Hepatocyte (in vitro differentiated cells): ENCODE measurements around the gene GRAMD1C. TPM values are rescaled to one million over a fixed set of nuclear protein-coding genes. Genes with fewer than 3 reads are reported as not detected.

Experiments
- DNase-seq: peaks from one replicate; pipeline ENCODE4 v3.0.0-alpha.2; 2016; ENCODE audit warnings: low spot score
- H2AFZ ChIP-seq: fragments of 200-600 bp; sonication (generic); 2 replicates; pipeline ENCODE4 v1.6.0; 2016; ENCODE audit warnings: antibody characterized with exemption, mild to moderate bottlenecking
- H3K27ac ChIP-seq: fragments of 200-600 bp; sonication (generic); 2 replicates; pipeline ENCODE4 v1.5.1; 2016; ENCODE audit warnings: mild to moderate bottlenecking
- H3K27me3 ChIP-seq: fragments of 200-600 bp; sonication (generic); 2 replicates; pipeline ENCODE4 v1.6.1; 2016
- H3K36me3 ChIP-seq: fragments of 200-600 bp; sonication (generic); replicated peaks from 2 replicates; pipeline ENCODE4 v1.5.1; 2016; ENCODE audit warnings: low read depth; ENCODE audit not compliant: insufficient read depth
- H3K4me1 ChIP-seq: fragments of 200-600 bp; sonication (generic); 2 replicates; pipeline ENCODE4 v1.5.1; 2016; ENCODE audit warnings: mild to moderate bottlenecking, moderate library complexity; ENCODE audit not compliant: insufficient read depth
- H3K4me2 ChIP-seq: fragments of 200-600 bp; sonication (generic); 2 replicates; pipeline ENCODE4 v1.6.0; 2016
- H3K4me3 ChIP-seq: fragments of 200-600 bp; sonication (generic); 2 replicates; pipeline ENCODE4 v1.5.1; 2016; ENCODE audit warnings: mild to moderate bottlenecking
- H3K79me2 ChIP-seq: fragments of 200-600 bp; sonication (generic); 2 replicates; pipeline ENCODE4 v1.6.0; 2017; ENCODE audit warnings: mild to moderate bottlenecking
- H3K9me2 ChIP-seq: fragments of 200-600 bp; sonication (generic); replicated peaks from 2 replicates; pipeline ENCODE4 v1.6.0; 2017; ENCODE audit warnings: mild to moderate bottlenecking; ENCODE audit not compliant: insufficient read depth
- H3K9me3 ChIP-seq: fragments of 200-600 bp; sonication (generic); 2 replicates; pipeline ENCODE4 v1.5.1; 2016; ENCODE audit warnings: low read depth, mild to moderate bottlenecking
- H4K20me1 ChIP-seq: fragments of 200-600 bp; sonication (generic); 2 replicates; pipeline ENCODE4 v1.6.0; 2016; ENCODE audit warnings: mild to moderate bottlenecking; ENCODE audit not compliant: insufficient read depth, poor library complexity, severe bottlenecking
- CTCF ChIP-seq: fragments of 200-600 bp; sonication (generic); IDR thresholded peaks from 2 replicates; pipeline ENCODE4 v1.5.1; 2016; ENCODE audit warnings: antibody characterized with exemption, mild to moderate bottlenecking; ENCODE audit not compliant: poor library complexity
- EZH2 ChIP-seq: fragments of 200-600 bp; sonication (generic); IDR thresholded peaks from 2 replicates; pipeline ENCODE4 v1.6.1; 2016; ENCODE audit warnings: antibody characterized with exemption, mild to moderate bottlenecking, borderline replicate concordance
- EZH2phosphoT487 ChIP-seq: fragments of 200-600 bp; sonication (generic); IDR thresholded peaks from one replicate; pipeline ENCODE4 v1.6.1; 2018; ENCODE audit warnings: antibody characterized with exemption, mild to moderate bottlenecking, low read depth, moderate library complexity; ENCODE audit not compliant: unreplicated experiment, severe bottlenecking
- WGBS: methylation state at CpG from one replicate; pipeline ENCODE4 v1.1.6; 2016; ENCODE audit warnings: low lambda C conversion rate; ENCODE audit errors: missing lambda C conversion rate; 5-methylcytosine and 5-hydroxymethylcytosine counted together
- polyA plus RNA-seq: library from polyadenylated mRNA; unstranded; fragments of >200 nt; fragmentation: Nextera tagmentation; extraction: Ambion mirVana; gene quantifications from 2 replicates; pipeline ENCODE4 v1.2.1, GENCODE V29; 2016
- total RNA-seq: library from RNA; depleted of rRNA; stranded (reverse); fragments of >200 nt; gene quantifications from 2 replicates; pipeline ENCODE4 v1.2.3, GENCODE V29; 2014

GRAMD1C gene
- total RNA-seq = 2.8 TPM in 2 replicates
- 0.57 and 0.97 TPM in 2 replicates for polyA plus RNA-seq

GRCh38 chr3:113838631-113839209 is at the start of gene GRAMD1C:
GRAMD1C (plus strand) TSS chr3:113838788; CDS start chr3:113838910, 122 bp downstream.
- peak; percentile 95 for DNase-seq
- Histone ChIP-seq H3K27me3 (no peaks in the 10 kb centered on the region), H3K4me1 (no peaks in the 10 kb centered on the region), H3K9me2 (no peaks in the 10 kb centered on the region), H3K9me3 (no peaks in the 10 kb centered on the region), H2AFZ (peak within 1 kb of the TSS; percentile 93), H3K27ac (no peak within 1 kb of the TSS), H3K4me2 (peak within 1 kb of the TSS; percentile 92), H4K20me1 (no peaks in the 10 kb centered on the region), H3K4me3 (peak within 1 kb of the TSS; percentile 69), H3K79me2 (no peaks in the 10 kb centered on the region), H3K36me3 (no peaks in the 10 kb centered on the region)
- WGBS = 2% methylated on average over 47 of the region's 48 CpGs
- TF ChIP-seq EZH2phosphoT487 (no peak), CTCF (peak; percentile 92), EZH2 (no peak)

GRCh38 chr3:113791381-113791780 is 47.2 kb upstream of the GRAMD1C start:
- H3K9me3 ChIP-seq = no peaks in the 10 kb centered on the region
- H3K4me3 ChIP-seq = no peak overlapping the region
- no peaks in the 10 kb centered on the region for H3K9me2 ChIP-seq

GRCh38 chr3:113794526-113794925 is 44.1 kb upstream of the GRAMD1C start:
- H3K4me2 ChIP-seq = no peak overlapping the region
- H3K9me2 ChIP-seq = no peaks in the 10 kb centered on the region
- no peak overlapping the region for H3K4me3 ChIP-seq
- 95% methylated on average over 4 of the region's 4 CpGs for WGBS
- H4K20me1 ChIP-seq = no peaks in the 10 kb centered on the region
- H3K36me3 ChIP-seq = peaks cover 3% of the 10 kb centered on the region
- no peaks in the 10 kb centered on the region for H3K79me2 ChIP-seq
- no peaks in the 10 kb centered on the region for H3K4me1 ChIP-seq
- no peak for TF ChIP-seq EZH2phosphoT487
- TF ChIP-seq CTCF = no peak
- no peak for TF ChIP-seq EZH2
- H3K27ac ChIP-seq = no peak overlapping the region
- H3K27me3 ChIP-seq = no peaks in the 10 kb centered on the region
- no peak for DNase-seq
- no peak overlapping the region for H2AFZ ChIP-seq
- H3K9me3 ChIP-seq = no peaks in the 10 kb centered on the region

More at GRCh38 chr3:113791381-113791780, 47.2 kb upstream of the GRAMD1C start:
- Histone ChIP-seq H3K36me3 (peaks cover 3% of the 10 kb centered on the region), H4K20me1 (no peaks in the 10 kb centered on the region), H3K27ac (no peak overlapping the region), H3K4me1 (no peaks in the 10 kb centered on the region), H2AFZ (no peak overlapping the region), H3K27me3 (no peaks in the 10 kb centered on the region), H3K4me2 (no peak overlapping the region), H3K79me2 (no peaks in the 10 kb centered on the region)
- TF ChIP-seq CTCF (no peak), EZH2phosphoT487 (no peak), EZH2 (no peak)
- no peak for DNase-seq
